IPS-15b (cell line): ENCODE measurements around the gene ADCYAP1.
"Not testable (repeated sequence)": the region's sequence is repeated elsewhere in the genome, so short reads cannot be mapped to it uniquely, and the experiment has no call there.

Experiments used
- H3K27me3 ChIP-seq: one replicate; pipeline ENCODE4 v1.6.1; 2013; ENCODE audit warnings: low read length; ENCODE audit not compliant: control insufficient read depth, insufficient read depth
- H3K36me3 ChIP-seq: one replicate; pipeline ENCODE4 v1.6.1; 2013; ENCODE audit warnings: low read length; ENCODE audit not compliant: control insufficient read depth, insufficient read depth
- H3K4me1 ChIP-seq: one replicate; pipeline ENCODE4 v1.6.1; 2013; ENCODE audit warnings: mild to moderate bottlenecking, low read length; ENCODE audit not compliant: control insufficient read depth, insufficient read depth
- H3K4me3 ChIP-seq: one replicate; pipeline ENCODE4 v1.5.1; 2013; ENCODE audit warnings: low read depth, low read length
- H3K9ac ChIP-seq: one replicate; pipeline ENCODE4 v1.6.1; 2013; ENCODE audit warnings: low read depth, mild to moderate bottlenecking, low read length
- H3K9me3 ChIP-seq: one replicate; pipeline ENCODE4 v1.6.1; 2013; ENCODE audit warnings: mild to moderate bottlenecking, low read length; ENCODE audit not compliant: control insufficient read depth, insufficient read depth

Gene ADCYAP1

DNA sequence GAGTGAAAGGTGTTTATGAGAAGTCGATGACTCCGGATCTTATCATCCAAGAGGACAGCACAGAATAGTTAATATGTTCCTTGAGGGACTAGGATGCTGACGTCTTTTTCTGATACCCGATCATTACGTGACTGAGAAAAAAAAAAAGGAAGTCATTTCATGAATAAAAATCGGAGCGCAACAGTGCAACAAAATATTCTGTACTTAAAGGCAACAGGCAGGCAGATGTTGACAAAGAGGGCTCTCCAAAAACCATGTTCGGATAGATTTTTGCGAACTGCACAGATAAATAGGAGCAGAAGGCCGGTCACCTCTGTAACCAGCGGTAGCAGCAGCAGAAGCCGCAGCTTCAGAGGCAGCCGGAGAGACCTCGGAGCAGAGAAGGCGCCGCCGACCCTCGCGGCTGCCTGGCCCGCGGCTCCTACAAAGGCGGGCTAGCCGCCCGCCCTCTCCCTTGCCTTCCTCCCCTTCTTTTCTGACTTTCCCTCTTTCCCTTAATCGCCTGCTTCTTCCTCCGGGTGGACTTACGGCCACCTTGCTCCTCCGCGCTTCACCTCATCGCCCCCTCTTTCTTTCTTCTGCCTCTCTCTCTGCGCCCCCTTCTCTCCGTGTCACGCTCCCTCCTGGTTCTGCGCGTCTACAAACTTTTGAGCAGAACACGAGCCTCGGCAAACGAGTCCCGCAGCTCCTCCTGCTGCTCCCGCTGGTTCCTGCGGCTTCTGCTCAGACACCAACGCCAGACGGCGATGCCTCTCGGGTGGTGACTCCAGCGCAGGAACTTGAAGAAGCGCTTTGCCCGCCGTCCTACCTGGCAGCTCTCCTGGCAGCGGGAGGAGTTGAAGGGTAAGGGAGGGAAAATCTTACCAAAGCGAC lies at the start of gene ADCYAP1:
ADCYAP1 (plus strand) TSS at position 654 of the 873 bp plus-strand sequence. CDS start 516 bp downstream, outside the sequence.
- Histone ChIP-seq H3K4me3 (peak within 1 kb of the TSS; percentile 66), H3K9ac (no peak within 1 kb of the TSS), H3K27me3 (peaks cover 90% of the 10 kb centered on the region), H3K9me3 (no peaks in the 10 kb centered on the region), H3K4me1 (peaks cover 4% of the 10 kb centered on the region), H3K36me3 (no peaks in the 10 kb centered on the region)

- no peaks in the 10 kb centered on the region for H3K4me1 ChIP-seq
- H3K9ac ChIP-seq, result no peak overlapping the region
- H3K27me3 ChIP-seq, result no peaks in the 10 kb centered on the region
- no peaks in the 10 kb centered on the region for H3K9me3 ChIP-seq
- no peak overlapping the region for H3K4me3 ChIP-seq
- H3K36me3 ChIP-seq, result no peaks in the 10 kb centered on the region
These were observed 46.7 kb upstream of the ADCYAP1 start for GRCh38 chr18:857986-858385.

- Histone ChIP-seq H3K4me3 (no peak overlapping the region), H3K36me3 (no peaks in the 10 kb centered on the region), H3K27me3 (no peaks in the 10 kb centered on the region), H3K9ac (no peak overlapping the region), H3K4me1 (peaks cover 2% of the 10 kb centered on the region), H3K9me3 (no peaks in the 10 kb centered on the region)
These were observed 39.8 kb upstream of the ADCYAP1 start for GRCh38 chr18:864872-865273.

GRCh38 chr18:867257-867656 lies 37.4 kb upstream of the ADCYAP1 start:
- no peak overlapping the region for H3K9ac ChIP-seq
- H3K36me3 ChIP-seq, result no peaks in the 10 kb centered on the region
- peaks cover 2% of the 10 kb centered on the region for H3K4me1 ChIP-seq
- no peaks in the 10 kb centered on the region for H3K27me3 ChIP-seq
- no peaks in the 10 kb centered on the region for H3K9me3 ChIP-seq
- H3K4me3 ChIP-seq, result no peak overlapping the region

DNA sequence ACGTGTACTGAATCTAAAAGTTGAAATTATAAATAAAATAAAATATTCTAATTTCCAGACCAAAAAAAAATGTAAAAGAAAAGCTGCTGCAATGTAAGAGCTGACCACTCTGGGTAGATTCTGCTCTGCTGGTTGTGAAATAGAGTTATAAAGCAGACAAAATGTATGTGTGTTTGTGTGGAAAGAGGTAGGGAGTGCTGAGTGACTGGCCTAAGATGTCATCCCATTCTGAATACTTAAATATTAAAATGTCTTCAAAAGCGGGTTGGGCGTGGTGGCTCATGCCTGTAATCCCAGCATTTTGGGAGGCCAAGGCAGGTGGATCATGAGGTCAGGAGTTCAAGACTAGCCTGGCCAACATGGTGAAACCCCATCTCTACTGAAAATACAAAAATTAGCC lies 31.2 kb upstream of the ADCYAP1 start:
- H3K9ac ChIP-seq, H3K36me3 ChIP-seq, H3K4me1 ChIP-seq, H3K9me3 ChIP-seq, H3K4me3 ChIP-seq, H3K27me3 ChIP-seq: not testable (repeated sequence)

GRCh38 chr18:875912-876311 lies 28.8 kb upstream of the ADCYAP1 start:
- H3K27me3 ChIP-seq, result no peaks in the 10 kb centered on the region
- no peaks in the 10 kb centered on the region for H3K9me3 ChIP-seq
- H3K4me1 ChIP-seq, result no peaks in the 10 kb centered on the region
- H3K9ac ChIP-seq, result no peak overlapping the region
- no peak overlapping the region for H3K4me3 ChIP-seq
- H3K36me3 ChIP-seq, result no peaks in the 10 kb centered on the region

GRCh38 chr18:877238-877637 lies 27.4 kb upstream of the ADCYAP1 start:
- Histone ChIP-seq H3K36me3 (no peaks in the 10 kb centered on the region), H3K4me3 (no peak overlapping the region), H3K9ac (no peak overlapping the region), H3K4me1 (no peaks in the 10 kb centered on the region), H3K27me3 (no peaks in the 10 kb centered on the region), H3K9me3 (no peaks in the 10 kb centered on the region)

- Histone ChIP-seq H3K9me3 (no peaks in the 10 kb centered on the region), H3K4me3 (no peak overlapping the region), H3K9ac (no peak overlapping the region), H3K4me1 (no peaks in the 10 kb centered on the region), H3K36me3 (no peaks in the 10 kb centered on the region), H3K27me3 (peaks cover 2% of the 10 kb centered on the region)
These were observed 18.6 kb upstream of the ADCYAP1 start for GRCh38 chr18:886076-886475.

DNA sequence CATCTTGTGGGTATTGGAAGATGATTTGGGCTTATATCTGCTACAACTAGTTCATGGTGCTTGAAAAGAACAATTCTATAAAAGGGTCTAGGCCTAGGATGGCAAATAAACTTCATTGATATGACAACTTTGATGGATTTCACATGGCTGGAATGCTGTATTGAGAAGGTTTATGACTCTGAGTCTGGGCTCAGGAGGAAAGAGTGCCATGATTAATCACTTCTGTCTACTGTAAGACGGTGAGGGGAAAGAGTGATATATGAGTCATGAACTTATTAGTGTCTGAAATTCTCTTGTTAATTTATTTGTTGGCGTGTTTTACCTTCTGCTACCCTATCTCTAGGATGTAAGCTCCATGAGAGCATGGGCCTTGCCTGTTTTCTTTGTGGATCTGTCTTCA lies 17.0 kb upstream of the ADCYAP1 start:
- H3K9ac ChIP-seq, result no peak overlapping the region
- H3K4me3 ChIP-seq, result no peak overlapping the region
- H3K4me1 ChIP-seq, result no peaks in the 10 kb centered on the region
- H3K36me3 ChIP-seq, result no peaks in the 10 kb centered on the region
- no peaks in the 10 kb centered on the region for H3K9me3 ChIP-seq
- peaks cover 2% of the 10 kb centered on the region for H3K27me3 ChIP-seq

- Histone ChIP-seq H3K4me3 (no peak overlapping the region), H3K9me3 (no peaks in the 10 kb centered on the region), H3K9ac (no peak overlapping the region), H3K27me3 (no peaks in the 10 kb centered on the region), H3K4me1 (no peaks in the 10 kb centered on the region), H3K36me3 (no peaks in the 10 kb centered on the region)
These were observed 12.4 kb upstream of the ADCYAP1 start for GRCh38 chr18:892316-892715.

DNA sequence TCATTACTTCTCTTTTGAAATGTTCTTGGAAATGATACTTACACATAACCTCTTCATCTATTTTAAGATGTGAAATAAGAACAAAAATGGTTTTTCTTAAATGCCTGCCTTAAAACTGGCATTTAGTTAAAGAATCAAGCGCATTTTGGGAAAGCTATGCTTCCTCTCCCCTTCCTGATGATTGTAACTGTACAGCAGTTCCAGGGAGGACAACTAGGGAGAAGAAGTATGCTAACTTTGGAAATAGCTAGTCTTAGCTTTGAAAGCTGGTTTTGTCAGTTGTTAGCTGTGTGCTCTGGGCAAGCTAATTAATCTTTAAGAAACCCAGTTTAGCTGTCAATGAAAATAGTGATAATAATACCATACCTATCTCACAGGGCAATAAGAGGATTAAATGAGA lies 8.4 kb upstream of the ADCYAP1 start:
- peaks cover 21% of the 10 kb centered on the region for H3K27me3 ChIP-seq

GRCh38 chr18:901761-902160 lies 2.9 kb upstream of the ADCYAP1 start:
- no peak overlapping the region for H3K4me3 ChIP-seq
- no peak overlapping the region for H3K9ac ChIP-seq
- no peaks in the 10 kb centered on the region for H3K9me3 ChIP-seq
- no peaks in the 10 kb centered on the region for H3K4me1 ChIP-seq
- H3K27me3 ChIP-seq, result peaks cover 73% of the 10 kb centered on the region
- no peaks in the 10 kb centered on the region for H3K36me3 ChIP-seq

More for the DNA sequence above, 8.4 kb upstream of the ADCYAP1 start:
- Histone ChIP-seq H3K4me1 (no peaks in the 10 kb centered on the region), H3K9ac (no peak overlapping the region), H3K4me3 (no peak overlapping the region), H3K36me3 (no peaks in the 10 kb centered on the region), H3K9me3 (no peaks in the 10 kb centered on the region)
